ENCODE results near the gene ORM2.

DNA sequence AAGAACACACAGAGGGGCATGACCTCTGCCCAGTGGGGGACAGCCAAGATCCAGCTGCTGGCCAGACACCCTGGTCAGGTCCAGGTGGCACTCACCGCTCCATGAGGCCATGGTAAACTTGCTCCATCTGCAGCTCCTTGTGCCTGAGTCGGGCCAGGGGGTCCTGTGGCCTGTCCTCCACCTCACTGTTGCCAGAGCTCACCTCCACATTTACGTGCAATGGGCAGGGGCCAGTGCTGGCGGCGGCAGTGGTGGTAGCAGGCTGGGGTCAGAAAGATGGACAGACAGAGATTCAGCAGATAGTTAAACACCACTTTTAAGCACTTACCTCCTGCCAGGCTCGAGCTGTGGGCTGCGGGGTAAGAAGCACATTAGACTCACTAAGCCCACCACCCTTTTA, 30.1 kb downstream of the ORM2 start:
- TF ChIP-seq, protein P1, sequence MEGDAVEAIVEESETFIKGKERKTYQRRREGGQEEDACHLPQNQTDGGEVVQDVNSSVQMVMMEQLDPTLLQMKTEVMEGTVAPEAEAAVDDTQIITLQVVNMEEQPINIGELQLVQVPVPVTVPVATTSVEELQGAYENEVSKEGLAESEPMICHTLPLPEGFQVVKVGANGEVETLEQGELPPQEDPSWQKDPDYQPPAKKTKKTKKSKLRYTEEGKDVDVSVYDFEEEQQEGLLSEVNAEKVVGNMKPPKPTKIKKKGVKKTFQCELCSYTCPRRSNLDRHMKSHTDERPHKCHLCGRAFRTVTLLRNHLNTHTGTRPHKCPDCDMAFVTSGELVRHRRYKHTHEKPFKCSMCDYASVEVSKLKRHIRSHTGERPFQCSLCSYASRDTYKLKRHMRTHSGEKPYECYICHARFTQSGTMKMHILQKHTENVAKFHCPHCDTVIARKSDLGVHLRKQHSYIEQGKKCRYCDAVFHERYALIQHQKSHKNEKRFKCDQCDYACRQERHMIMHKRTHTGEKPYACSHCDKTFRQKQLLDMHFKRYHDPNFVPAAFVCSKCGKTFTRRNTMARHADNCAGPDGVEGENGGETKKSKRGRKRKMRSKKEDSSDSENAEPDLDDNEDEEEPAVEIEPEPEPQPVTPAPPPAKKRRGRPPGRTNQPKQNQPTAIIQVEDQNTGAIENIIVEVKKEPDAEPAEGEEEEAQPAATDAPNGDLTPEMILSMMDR (IDR thresholded peaks at IDR 0.05; ENCODE audit: control extremely low read depth in 1 of 3, insufficient read depth in 1 of 3, low read depth in 1 of 3, low read length in 3 of 3) = no peak
- no peak for TF ChIP-seq POLR2A (IDR thresholded peaks at IDR 0.05; ENCODE audit: control extremely low read depth in 1 of 2, low read depth in 2 of 2, low read length in 2 of 2)
